CD4-positive, alpha-beta T cell treated with Interleukin-4 for 1 hour (primary cell): Measurements from ENCODE around the gene CDKN2B.
A peak's percentile ranks its signal among the peaks of the same experiment; 100 is the strongest.
"Not testable (repeated sequence)": the region's sequence is repeated elsewhere in the genome, so short reads cannot be mapped to it uniquely, and the experiment has no call there.

Source experiments
- DNase-seq, 2 donors: peaks; one replicate each; pipeline ENCODE4 v3.0.0-alpha.2; 2020 to 2022

CDKN2B gene

GRCh38 chr9:22008717-22009505, at the start of gene CDKN2B:
TSS of gene CDKN2B (minus strand) at chr9:22009305. CDS start at chr9:22008953, 352 bp downstream.
- peak; percentile 81 to 82 for DNase-seq

DNA sequence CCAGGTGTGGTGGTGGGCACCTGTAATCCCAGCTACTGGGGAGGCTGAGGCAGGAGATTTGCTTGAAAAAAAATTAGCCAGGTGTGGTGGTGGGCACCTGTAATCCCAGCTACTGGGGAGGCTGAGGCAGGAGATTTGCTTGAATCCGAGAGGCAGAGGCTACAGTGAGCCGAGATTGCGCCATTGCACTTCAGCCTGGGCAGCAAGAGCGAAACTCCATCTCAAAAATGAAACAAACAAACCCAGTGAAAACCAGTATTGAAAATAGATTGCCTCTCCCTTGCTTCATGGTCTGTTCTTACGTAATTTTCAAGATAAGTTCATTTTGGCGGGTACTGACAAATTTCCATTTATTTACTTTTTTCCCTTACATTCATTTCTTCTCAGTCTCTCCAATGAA, 48.9 kb upstream of the CDKN2B start:
- not testable (repeated sequence) for DNase-seq

DNA sequence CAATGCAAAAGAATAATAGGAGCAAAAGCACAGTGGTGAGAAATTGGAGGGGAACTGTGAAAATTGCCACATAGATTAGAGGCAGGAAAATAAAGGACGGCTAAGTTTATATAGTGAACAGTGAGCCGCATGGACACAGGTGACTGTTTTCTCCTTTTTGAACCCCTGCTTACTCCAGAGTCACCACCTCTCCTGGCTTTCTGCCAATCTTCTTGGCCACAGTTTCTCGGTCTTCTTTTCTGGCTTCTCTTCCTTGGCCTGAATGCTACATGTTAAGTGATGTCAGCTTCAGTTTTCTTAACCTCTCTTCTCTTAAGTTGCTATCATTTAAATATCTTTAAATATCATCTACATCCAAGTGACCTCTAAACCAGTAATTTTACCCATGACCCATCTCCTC, 47.3 kb upstream of the CDKN2B start:
- no peak for DNase-seq

- no peak for DNase-seq
Measured at GRCh38 chr9:22055090-22055489, 46.0 kb upstream of the CDKN2B start.

GRCh38 chr9:22054529-22054928, 45.4 kb upstream of the CDKN2B start:
- DNase-seq = no peak

DNA sequence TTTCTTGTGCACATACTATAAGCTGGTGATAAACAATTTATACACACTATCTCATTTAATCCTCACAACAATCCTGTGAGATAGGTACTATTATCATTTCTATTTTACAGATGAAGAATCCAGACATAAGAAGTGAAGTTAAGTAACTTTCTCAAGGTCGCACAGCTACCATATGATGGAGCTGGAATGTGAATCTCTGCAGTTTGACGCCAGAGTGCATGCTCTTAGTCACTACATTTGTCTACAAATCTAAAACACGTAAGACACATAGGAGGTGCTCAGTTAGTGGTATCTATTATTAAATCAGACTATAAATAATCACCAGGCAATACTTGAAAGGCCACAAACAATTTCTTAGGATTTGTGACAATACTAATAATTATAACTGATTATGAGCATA, 45.0 kb upstream of the CDKN2B start:
- no peak for DNase-seq

GRCh38 chr9:22053178-22053577, 44.1 kb upstream of the CDKN2B start:
- no peak for DNase-seq

DNA sequence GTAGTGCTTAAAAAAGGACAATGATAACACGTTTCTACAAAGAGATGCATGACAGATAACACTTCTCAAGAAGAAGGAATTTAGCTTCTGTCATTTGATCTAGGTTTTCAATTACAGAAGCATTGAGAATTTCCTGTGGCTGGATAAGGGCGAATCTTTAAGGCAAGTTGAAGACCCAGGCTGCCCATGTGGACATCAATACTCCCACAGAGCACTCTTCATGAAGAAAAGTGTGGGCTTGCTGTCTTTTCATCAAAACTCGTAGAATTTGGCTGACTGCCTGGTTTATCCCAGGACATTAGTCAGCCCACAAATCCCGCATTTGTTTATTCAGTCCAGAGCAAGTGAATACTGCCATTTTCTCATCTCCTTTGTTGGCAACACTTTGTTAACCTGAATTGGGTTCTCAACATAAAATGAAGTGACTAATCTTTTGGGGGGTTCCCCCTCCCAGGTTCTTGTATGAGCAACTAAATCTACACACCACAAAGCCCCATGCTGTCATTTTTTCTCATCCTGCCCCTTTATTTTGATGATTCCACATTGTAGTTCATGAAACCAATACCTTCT, 43.4 kb upstream of the CDKN2B start:
- peak in 1 of 2 donors; percentile 34 for DNase-seq

DNA sequence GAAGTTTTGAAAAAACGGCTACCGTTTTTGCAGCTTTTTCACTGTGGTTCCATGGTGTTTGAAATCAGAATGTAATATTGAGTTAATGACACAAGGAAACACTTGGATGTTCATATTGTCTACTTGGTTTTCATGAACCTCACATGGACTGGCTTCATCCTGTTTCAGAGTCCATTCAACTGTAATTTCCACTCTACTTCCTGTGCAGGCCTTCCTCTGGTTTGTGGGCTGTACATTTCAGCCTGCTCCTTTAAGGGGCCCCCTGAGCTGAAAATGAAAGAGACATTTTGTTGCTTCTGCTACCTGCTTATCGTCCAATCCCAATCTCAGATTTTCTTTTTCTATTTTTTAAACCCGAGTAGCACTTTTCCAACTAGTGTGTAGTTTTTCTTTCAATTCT, 41.8 kb upstream of the CDKN2B start:
- DNase-seq = peak in 1 of 2 donors; percentile 32

DNA sequence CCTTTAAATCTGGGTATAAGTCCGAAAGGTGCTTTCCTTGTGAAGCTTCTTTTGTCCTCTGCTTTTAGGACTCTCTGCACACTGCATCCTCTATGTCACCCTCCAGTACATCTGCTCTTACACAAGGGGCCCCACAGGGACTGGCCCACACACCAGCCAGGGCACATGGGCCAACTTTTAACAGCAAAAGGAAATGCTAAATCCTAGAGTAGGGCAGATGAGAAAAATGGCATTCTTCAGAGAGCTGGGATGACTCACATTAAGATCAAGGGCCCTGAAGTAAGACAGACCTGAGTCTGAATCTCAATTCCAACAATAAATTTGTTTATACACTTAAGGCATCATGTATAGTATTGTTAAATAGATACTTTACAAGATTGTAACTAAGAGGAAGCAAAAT, 40.3 kb upstream of the CDKN2B start:
- DNase-seq = no peak

GRCh38 chr9:22047596-22047995, 38.5 kb upstream of the CDKN2B start:
- no peak for DNase-seq

DNA sequence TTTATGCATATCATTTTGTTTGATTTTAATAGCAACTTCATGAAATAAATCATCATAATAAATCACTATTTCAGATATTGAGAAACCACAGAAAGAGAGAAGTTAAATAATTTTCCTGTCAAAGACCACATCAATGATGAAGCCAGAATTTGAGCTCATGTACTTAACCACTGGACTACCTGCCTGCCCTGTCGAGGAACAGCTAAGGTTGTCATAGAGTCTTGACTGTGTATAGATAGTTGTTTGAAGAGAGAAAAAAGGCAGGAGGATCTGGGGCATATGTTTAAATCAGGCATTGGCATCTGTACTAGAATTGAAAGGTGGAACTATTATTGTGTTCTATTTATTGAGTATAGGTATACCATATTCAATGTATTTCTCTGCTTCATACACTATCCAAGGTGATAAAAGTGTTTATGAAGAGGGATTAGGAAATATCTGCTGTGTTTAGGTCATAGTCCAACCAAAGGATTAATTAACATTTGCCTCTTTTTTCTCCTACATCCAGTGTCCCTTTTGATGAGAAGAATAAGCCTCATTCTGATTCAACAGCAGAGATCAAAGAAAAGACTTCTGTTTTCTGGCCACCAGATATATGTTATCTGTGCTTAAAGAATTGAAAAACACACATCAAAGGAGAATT, 37.3 kb upstream of the CDKN2B start:
- no peak for DNase-seq

DNA sequence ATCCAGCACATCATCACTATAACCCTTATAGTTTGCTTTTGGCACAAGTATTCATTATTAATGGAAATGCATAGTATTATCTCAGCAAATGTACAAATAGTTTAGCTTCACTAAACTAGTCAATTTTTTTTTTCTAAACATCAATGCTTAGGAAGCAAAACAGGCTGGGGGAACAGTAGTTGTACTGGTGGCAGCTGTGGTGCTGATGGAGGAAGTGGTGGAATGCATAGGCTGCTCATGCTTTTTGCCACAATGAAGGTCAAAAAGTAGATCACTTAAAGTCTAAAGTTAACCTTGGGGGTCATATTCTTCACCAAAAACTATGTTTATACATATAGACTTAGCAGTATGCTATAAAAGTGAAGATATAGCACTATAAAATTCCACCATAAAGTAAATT, 36.3 kb upstream of the CDKN2B start:
- no peak for DNase-seq

DNA sequence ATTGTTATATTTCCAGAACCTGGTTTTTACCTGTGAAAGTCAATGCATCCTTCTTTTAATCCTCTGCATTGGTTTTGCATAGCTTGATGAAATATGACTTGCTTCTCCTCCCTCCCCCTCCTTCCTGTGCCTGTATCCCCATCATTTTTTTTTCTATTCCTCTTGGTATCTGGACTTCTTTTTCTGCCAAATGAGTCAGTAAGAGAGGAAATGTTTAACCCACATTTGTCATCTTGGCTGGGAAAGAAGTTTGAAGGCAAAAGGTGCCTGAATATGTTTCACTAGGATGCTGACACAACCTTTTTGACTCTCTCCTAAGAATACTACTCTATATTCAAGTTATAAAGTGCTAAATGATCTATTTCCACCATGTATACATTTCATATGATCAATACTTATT, 35.5 kb upstream of the CDKN2B start:
- DNase-seq = no peak

- no peak for DNase-seq
Measured at GRCh38 chr9:22043928-22044327, 34.8 kb upstream of the CDKN2B start.

DNA sequence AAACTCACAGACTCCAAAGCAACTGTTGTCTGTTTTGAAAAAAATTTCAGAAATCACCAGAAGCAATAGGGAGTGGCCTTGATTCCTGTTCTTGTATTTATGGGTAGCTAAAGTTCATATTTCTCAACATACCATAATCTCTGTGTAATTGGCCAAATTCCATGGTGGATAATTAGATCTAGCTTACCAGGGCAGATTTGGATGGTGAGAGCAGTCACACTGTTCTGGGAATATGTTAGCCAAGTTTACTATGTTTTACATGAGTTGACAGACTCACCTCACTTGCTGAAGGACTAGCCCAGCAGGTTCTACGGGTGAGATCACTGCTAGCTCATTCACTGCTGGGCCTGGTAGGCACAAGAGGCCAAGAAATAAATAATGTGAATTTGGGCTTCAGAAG, 32.7 kb upstream of the CDKN2B start:
- no peak for DNase-seq

DNA sequence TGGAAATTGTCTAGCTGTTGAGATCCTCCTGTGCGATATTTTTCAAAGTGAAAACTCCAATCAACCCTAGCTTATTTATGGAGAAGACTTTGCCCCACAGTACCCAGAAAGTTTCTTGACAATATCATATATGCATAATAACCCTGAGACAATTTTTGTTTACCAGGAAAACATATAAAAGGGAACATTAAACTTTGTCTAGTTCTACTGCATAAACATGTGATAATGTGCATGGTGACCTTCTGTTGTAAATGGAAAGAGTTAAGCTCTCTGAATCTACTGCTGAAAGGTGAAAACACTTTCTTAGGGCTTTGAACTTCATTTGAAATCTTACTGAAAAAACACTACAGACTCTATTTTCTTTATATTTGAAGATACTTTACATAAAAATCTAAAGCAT, 32.2 kb upstream of the CDKN2B start:
- no peak for DNase-seq

GRCh38 chr9:22040760-22041159, 31.7 kb upstream of the CDKN2B start:
- no peak for DNase-seq

- DNase-seq = no peak
Measured at GRCh38 chr9:22039258-22039657, 30.2 kb upstream of the CDKN2B start.

- DNase-seq = peak in 1 of 2 donors; percentile 49
Measured at GRCh38 chr9:22037954-22038690, 29.0 kb upstream of the CDKN2B start.

DNA sequence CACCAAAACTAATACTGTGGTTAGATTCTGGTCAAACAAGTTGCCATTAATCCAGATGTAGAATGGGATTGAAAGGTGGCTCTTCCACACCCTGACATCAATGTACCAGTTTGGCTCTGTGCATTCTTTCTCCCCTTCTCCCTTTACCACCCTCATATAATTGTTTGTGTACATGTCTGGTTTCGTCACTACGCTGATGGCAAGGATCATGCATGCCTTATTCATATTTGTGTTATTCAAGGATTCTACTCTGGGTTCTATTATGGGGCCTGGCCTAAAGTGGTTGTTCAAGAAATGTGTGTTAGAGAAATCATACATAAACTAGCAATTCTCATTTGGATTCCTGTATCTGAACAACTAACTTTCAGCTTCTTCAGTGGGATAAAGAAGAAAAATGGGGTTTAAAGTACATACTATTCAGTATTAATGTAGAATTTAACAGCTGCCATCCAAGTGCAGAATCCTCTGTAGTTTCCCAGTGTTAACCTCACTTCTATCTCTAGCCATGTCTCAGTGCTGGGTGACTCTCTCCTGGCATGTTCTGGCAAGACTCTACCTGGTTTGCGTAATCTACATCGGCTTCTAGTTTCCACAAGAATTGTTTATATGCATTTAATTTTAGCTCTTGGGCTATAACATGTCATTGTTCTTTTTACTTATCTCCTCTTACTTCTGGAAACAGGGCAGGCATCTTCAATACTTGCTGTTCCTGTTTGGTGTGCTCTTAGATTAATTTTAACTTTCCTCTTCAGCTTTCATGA, 27.9 kb upstream of the CDKN2B start:
- no peak for DNase-seq

- DNase-seq = peak in 1 of 2 donors; percentile 14
Measured at GRCh38 chr9:22035591-22036011, 26.5 kb upstream of the CDKN2B start.
